Activated CD8-positive, alpha-beta memory T cell treated with anti-CD3 and anti-CD28 coated beads, Interleukin-2, amount 50 U/mL, for 1 hour (primary cell): ENCODE results near the gene DIAPH3.

Experiments
- DNase-seq: peaks from one replicate; pipeline ENCODE4 v3.0.0-alpha.2; 2020; ENCODE audit errors: extremely low read depth

The DIAPH3 gene

GRCh38 chr13:59730026-59730425 is 433.7 kb downstream of the DIAPH3 start:
- DNase-seq: no peak

GRCh38 chr13:59728896-59729545 is 434.7 kb downstream of the DIAPH3 start:
- no peak for DNase-seq

- no peak for DNase-seq
Observed at GRCh38 chr13:59721926-59722910, 441.5 kb downstream of the DIAPH3 start.

- no peak for DNase-seq
Observed at GRCh38 chr13:59715611-59716010, 448.1 kb downstream of the DIAPH3 start.

GRCh38 chr13:59710996-59711701 is 452.6 kb downstream of the DIAPH3 start:
- no peak for DNase-seq

GRCh38 chr13:59710416-59710815 is 453.3 kb downstream of the DIAPH3 start:
- no peak for DNase-seq

GRCh38 chr13:59706101-59706976 is 457.4 kb downstream of the DIAPH3 start:
- DNase-seq: no peak

- no peak for DNase-seq
Observed at GRCh38 chr13:59702269-59702668, 461.5 kb downstream of the DIAPH3 start.

GRCh38 chr13:59701261-59701660 is 462.5 kb downstream of the DIAPH3 start:
- DNase-seq: no peak

GRCh38 chr13:59700281-59700680 is 463.4 kb downstream of the DIAPH3 start:
- no peak for DNase-seq

- no peak for DNase-seq
Observed at GRCh38 chr13:59696271-59696670, 467.5 kb downstream of the DIAPH3 start.

GRCh38 chr13:59691501-59692066 is 472.1 kb downstream of the DIAPH3 start:
- no peak for DNase-seq

- DNase-seq: no peak
Observed at GRCh38 chr13:59690857-59691500, 472.7 kb downstream of the DIAPH3 start.

GRCh38 chr13:59689057-59689456 is 474.7 kb downstream of the DIAPH3 start:
- DNase-seq: no peak

- no peak for DNase-seq
Observed at GRCh38 chr13:59686798-59687394, 476.8 kb downstream of the DIAPH3 start.

GRCh38 chr13:59684105-59684504 is 479.6 kb downstream of the DIAPH3 start:
- no peak for DNase-seq

- DNase-seq: no peak
Observed at GRCh38 chr13:59681636-59682311, 482.0 kb downstream of the DIAPH3 start.

- no peak for DNase-seq
Observed at GRCh38 chr13:59680429-59681024, 483.2 kb downstream of the DIAPH3 start.

- DNase-seq: no peak
Observed at GRCh38 chr13:59679254-59679653, 484.5 kb downstream of the DIAPH3 start.
